ENCODE measurements around the gene COL26A1. TPM values are rescaled to one million over a fixed set of nuclear protein-coding genes. Genes with fewer than 3 reads are reported as not detected.

COL26A1 gene
- total RNA-seq, 2 experiments from 2014 or later = not detected

- no peaks in the 10 kb centered on the region for H3K27me3 ChIP-seq (ENCODE audit: control insufficient read depth in 1 of 2, insufficient read depth in 2 of 2, low read length in 2 of 2)
- ChIA-PET POLR2A (no interaction called here), CTCF (no interaction called here)
- DNase-seq (no peak), ATAC-seq (ENCODE audit: poor library complexity) (no peak)
- H3K9me3 Mint-ChIP-seq = no peaks in the 10 kb centered on the region
- no peaks in the 10 kb centered on the region for H3K4me1 Mint-ChIP-seq (ENCODE audit: low read depth)
- H3K4me3 Mint-ChIP-seq = no peak overlapping the region
- no peak overlapping the region for H3K27ac Mint-ChIP-seq
- no peaks in the 10 kb centered on the region for H3K36me3 Mint-ChIP-seq (ENCODE audit: low read depth)
- intact Hi-C loops (cut with DNase I, micrococcal nuclease) = no loop called here
- no peaks in the 10 kb centered on the region for H3K4me1 ChIP-seq (ENCODE audit: insufficient read depth, low read length)
- peaks cover 0 to 3% of the 10 kb centered on the region in 2 experiments for H3K9me3 ChIP-seq (ENCODE audit: control insufficient read depth in 1 of 2, insufficient read depth in 1 of 2, low read length in 2 of 2)
- H3K27ac ChIP-seq (ENCODE audit: low read depth in 1 of 2, low read length in 2 of 2) = no peak overlapping the region
- peaks cover 21% of the 10 kb centered on the region for H3K27me3 Mint-ChIP-seq
- TF ChIP-seq CTCF (IDR thresholded peaks at IDR 0.05) = no peak
- H3K36me3 ChIP-seq (ENCODE audit: insufficient read depth, low read length) = no peaks in the 10 kb centered on the region
- no peak overlapping the region for H3K4me3 ChIP-seq (ENCODE audit: low read length)
Measured at GRCh38 chr7:101562531-101563197, 200.0 kb downstream of the COL26A1 start.

- Mint-ChIP-seq H3K4me1 (ENCODE audit: low read depth) (no peaks in the 10 kb centered on the region), H3K36me3 (ENCODE audit: low read depth) (no peaks in the 10 kb centered on the region), H3K4me3 (no peak overlapping the region), H3K27ac (no peak overlapping the region), H3K9me3 (no peaks in the 10 kb centered on the region), H3K27me3 (peaks cover 23% of the 10 kb centered on the region)
- no peak for TF ChIP-seq CTCF (IDR thresholded peaks at IDR 0.05)
- no peak overlapping the region for H3K4me3 ChIP-seq (ENCODE audit: low read length)
- DNase-seq (no peak), ATAC-seq (ENCODE audit: poor library complexity) (no peak)
- H3K27me3 ChIP-seq (ENCODE audit: control insufficient read depth in 1 of 2, insufficient read depth in 2 of 2, low read length in 2 of 2) = no peaks in the 10 kb centered on the region
- POLR2A ChIA-PET = no interaction called here
- CTCF ChIA-PET = no interaction called here
- no peaks in the 10 kb centered on the region for H3K36me3 ChIP-seq (ENCODE audit: insufficient read depth, low read length)
- no peak overlapping the region for H3K27ac ChIP-seq (ENCODE audit: low read depth in 1 of 2, low read length in 2 of 2)
- no peaks in the 10 kb centered on the region for H3K4me1 ChIP-seq (ENCODE audit: insufficient read depth, low read length)
- H3K9me3 ChIP-seq (ENCODE audit: control insufficient read depth in 1 of 2, insufficient read depth in 1 of 2, low read length in 2 of 2) = peaks cover 0 to 3% of the 10 kb centered on the region in 2 experiments
- intact Hi-C loops (cut with DNase I, micrococcal nuclease) = no loop called here
Measured at GRCh38 chr7:101563198-101563901, 200.7 kb downstream of the COL26A1 start.

- H3K4me1 Mint-ChIP-seq (ENCODE audit: low read depth) = no peaks in the 10 kb centered on the region
- Histone ChIP-seq H3K4me3 (ENCODE audit: low read length) (no peak overlapping the region), H3K27ac (ENCODE audit: low read depth in 1 of 2, low read length in 2 of 2) (no peak overlapping the region), H3K4me1 (ENCODE audit: insufficient read depth, low read length) (no peaks in the 10 kb centered on the region), H3K36me3 (ENCODE audit: insufficient read depth, low read length) (no peaks in the 10 kb centered on the region), H3K9me3 (ENCODE audit: control insufficient read depth in 1 of 2, insufficient read depth in 1 of 2, low read length in 2 of 2) (peaks cover 0 to 3% of the 10 kb centered on the region in 2 experiments), H3K27me3 (ENCODE audit: control insufficient read depth in 1 of 2, insufficient read depth in 2 of 2, low read length in 2 of 2) (peaks cover 0 to 3% of the 10 kb centered on the region in 2 experiments)
- H3K4me3 Mint-ChIP-seq = no peak overlapping the region
- no peak overlapping the region for H3K27ac Mint-ChIP-seq
- H3K9me3 Mint-ChIP-seq = peaks cover 2% of the 10 kb centered on the region
- no peaks in the 10 kb centered on the region for H3K36me3 Mint-ChIP-seq (ENCODE audit: low read depth)
- intact Hi-C loops (cut with DNase I, micrococcal nuclease) = no loop called here
- ATAC-seq (ENCODE audit: poor library complexity) = no peak
- CTCF ChIA-PET = no interaction called here
- no peak for DNase-seq
- POLR2A ChIA-PET = no interaction called here
- H3K27me3 Mint-ChIP-seq = peaks cover 31% of the 10 kb centered on the region
- no peak for TF ChIP-seq CTCF (IDR thresholded peaks at IDR 0.05)
Measured at GRCh38 chr7:101563943-101564777, 201.5 kb downstream of the COL26A1 start.
